A673 (cell line): ENCODE measurements around the gene DCUN1D4.

Source experiments
- CTCF ChIP-seq: fragments of 300-800, 200-600 bp; sonication (generic); conservative IDR thresholded peaks from 2 replicates; pipeline ENCODE4 v1.5.1; 2017; ENCODE audit warnings: low read depth, mild to moderate bottlenecking, antibody characterized with exemption, low read length, moderate library complexity, mixed read lengths
- EZH2 ChIP-seq: fragments of 200-600 bp; sonication (generic); IDR thresholded peaks from 2 replicates; pipeline ENCODE4 v1.6.1; 2017; ENCODE audit warnings: borderline replicate concordance, low read depth, mild to moderate bottlenecking, mixed read lengths, antibody characterized with exemption, low read length; ENCODE audit not compliant: poor library complexity, severe bottlenecking

GRCh38 chr4:51844153-51845054 lies 1.5 kb downstream of the DCUN1D4 start:
- TF ChIP-seq CTCF (no peak), EZH2 (no peak)
